Activated CD8-positive, alpha-beta memory T cell treated with anti-CD3 and anti-CD28 coated beads, Interleukin-2, amount 50 U/mL, for 1 hour (primary cell): ENCODE results near the gene NID2.

Experiments
- DNase-seq: peaks from one replicate; pipeline ENCODE4 v3.0.0-alpha.2; 2020; ENCODE audit errors: extremely low read depth

The NID2 gene, protein sequence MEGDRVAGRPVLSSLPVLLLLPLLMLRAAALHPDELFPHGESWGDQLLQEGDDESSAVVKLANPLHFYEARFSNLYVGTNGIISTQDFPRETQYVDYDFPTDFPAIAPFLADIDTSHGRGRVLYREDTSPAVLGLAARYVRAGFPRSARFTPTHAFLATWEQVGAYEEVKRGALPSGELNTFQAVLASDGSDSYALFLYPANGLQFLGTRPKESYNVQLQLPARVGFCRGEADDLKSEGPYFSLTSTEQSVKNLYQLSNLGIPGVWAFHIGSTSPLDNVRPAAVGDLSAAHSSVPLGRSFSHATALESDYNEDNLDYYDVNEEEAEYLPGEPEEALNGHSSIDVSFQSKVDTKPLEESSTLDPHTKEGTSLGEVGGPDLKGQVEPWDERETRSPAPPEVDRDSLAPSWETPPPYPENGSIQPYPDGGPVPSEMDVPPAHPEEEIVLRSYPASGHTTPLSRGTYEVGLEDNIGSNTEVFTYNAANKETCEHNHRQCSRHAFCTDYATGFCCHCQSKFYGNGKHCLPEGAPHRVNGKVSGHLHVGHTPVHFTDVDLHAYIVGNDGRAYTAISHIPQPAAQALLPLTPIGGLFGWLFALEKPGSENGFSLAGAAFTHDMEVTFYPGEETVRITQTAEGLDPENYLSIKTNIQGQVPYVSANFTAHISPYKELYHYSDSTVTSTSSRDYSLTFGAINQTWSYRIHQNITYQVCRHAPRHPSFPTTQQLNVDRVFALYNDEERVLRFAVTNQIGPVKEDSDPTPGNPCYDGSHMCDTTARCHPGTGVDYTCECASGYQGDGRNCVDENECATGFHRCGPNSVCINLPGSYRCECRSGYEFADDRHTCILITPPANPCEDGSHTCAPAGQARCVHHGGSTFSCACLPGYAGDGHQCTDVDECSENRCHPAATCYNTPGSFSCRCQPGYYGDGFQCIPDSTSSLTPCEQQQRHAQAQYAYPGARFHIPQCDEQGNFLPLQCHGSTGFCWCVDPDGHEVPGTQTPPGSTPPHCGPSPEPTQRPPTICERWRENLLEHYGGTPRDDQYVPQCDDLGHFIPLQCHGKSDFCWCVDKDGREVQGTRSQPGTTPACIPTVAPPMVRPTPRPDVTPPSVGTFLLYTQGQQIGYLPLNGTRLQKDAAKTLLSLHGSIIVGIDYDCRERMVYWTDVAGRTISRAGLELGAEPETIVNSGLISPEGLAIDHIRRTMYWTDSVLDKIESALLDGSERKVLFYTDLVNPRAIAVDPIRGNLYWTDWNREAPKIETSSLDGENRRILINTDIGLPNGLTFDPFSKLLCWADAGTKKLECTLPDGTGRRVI (N-terminal part only)

DNA sequence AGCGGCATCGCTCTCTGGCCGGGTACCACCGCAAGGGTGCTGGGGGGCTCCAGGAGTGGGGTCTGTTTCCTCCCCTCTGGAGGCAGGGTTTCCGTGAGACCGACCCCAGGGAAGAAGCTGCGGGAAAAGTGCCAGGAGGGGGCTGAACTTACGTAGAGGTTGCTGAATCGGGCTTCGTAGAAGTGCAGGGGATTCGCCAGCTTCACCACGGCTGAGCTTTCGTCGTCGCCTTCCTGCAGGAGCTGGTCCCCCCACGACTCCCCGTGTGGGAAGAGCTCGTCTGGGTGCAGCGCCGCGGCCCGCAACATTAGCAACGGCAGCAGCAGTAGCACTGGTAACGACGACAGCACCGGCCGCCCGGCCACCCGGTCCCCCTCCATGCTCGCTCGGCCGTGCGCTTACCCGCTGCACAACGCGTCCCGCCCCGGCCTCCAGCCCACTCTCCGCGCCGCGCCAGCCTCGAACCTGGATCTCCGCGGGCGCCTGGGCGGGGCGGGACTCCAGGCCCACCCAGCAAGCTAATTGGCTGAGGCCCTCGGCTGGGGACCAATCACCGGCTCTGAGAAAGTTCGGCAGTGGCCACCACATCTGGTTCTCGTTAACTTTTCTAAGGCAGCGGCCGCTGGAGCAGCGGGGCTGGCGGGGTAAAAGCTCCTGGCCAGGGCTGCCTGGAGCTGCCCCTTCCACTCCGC, at the start of gene NID2:
Gene NID2 (minus strand): TSS at position 445 of the 692 bp plus-strand sequence. CDS start 65 bp downstream, at position 380.
- no peak for DNase-seq

DNA sequence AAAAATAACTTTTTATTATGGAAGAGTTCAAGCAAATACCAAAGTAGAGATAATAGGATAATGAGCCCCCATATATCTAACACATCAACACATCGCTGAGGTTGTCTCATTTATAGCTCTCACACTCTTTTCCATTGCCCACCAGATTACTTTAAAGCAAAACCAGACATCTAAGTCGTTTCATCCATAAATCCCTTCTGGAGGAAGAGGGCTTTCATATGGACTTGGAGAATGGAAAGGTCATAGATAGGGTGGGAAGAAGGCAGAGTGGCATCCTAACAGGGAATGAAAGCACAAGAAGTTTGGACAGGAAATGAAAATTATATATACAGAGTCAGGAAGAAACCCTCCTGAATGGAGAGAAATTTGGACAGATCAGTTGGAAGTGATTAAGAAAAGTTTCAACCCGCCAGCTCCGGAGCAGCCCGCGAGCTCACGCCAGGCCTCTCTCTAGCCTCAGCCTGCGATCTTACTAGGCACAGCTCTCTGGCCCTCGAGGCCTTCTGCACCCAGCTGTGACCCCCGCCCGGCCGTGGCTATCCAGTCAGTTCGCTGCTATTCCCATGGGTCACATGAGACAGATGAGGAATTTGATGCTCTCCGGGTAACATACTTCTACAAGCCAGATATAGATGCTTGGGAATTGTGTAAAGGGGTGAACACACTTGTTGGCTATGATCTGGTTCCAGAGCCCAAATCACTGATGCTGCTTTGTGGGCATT, 48.4 kb upstream of the NID2 start:
- DNase-seq = no peak

DNA sequence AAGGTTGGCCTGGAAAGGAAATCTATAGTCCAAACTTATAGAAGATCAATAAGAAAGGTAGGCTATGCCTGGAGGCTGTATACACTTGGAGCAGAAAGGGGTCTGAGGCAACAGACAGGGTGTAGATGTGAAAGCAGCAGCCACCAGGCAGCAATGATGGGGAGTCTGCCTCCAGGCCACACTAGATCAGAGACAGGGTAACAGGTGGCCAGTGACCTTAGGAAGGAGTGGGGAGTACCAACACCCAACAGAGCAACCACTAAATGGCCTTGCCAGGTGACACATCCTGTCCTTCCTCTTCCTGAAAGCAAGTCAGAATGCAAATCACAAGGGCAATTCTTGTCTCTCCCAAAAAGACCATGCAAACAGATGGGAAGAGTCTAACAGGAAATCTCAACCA, 46.4 kb upstream of the NID2 start:
- no peak for DNase-seq

DNA sequence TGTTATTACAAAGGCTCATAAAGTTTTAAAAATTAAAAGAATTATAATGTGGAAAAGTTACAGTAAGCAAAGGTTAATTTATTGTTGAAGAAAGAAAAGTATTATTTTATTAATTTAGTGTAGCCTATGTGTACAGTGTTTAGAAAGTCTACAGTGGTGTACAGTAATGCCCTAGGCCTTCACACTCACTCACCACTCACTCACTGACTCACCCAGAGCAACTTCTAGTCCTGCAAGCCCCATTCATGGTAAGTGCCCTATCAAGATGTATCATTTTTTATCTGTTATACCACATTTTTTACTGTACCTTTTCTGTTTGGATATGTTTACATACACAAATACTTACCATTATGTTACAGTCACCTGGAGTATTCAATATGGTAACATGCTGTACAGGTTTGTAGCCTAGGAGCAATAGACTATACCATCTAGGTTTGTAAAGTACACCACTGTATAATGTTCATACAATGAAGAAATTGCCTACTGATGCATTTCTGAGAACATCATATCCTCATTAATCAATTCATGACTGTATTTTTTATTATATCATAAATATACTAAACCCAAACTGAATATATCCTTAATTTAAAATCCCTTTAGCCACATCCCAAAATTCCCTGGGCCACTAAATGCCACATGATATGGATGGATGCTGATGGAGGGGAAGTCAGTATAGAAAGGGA, 43.6 kb upstream of the NID2 start:
- DNase-seq = no peak

DNA sequence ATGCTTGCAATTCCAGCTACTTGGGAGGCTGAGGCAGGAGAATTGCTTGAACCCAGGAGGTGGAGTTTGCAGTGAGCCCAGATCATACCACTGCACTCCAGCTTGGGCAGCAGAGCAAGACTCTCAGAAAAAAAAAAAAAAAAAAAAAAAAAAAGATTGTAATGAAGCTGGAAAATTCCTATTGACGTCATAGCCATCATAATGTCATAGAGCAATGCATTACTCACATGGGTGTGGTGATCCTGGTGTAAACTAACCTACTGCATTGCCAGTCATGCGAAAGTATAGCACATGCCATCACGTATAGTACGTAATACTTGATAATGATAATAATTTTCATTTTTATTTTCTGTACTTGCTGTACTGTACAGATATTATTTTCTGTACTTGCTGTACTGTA, 42.7 kb upstream of the NID2 start:
- DNase-seq = no peak

DNA sequence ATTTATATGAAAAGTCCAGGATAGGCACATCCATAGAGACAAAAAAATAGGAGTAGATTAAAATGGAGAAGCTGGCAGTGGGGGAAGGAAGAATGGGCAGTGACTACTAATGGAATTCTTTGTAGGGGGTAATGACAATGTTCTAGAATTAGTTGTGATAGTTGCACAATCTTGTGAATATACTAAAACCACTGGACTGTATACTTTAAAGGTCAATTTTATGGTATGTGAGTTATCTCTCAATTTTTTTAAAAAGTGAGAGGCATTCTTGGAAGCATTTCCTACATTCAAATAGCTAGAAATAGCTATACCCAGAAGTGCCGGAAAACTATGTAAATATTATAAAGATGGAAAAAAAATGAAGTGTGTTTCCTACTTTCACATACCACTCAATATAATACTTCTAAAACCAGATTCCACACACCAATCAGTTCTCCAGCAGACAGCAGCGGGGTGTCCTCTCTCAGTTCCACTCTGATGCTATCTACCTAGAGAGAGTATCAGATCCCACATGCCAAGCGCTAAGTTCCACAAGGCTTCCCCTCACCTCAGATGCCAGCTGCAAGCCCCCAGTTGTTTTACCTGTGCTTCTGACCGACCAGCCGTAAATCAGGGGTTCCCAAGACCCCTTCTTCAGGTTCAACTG, 41.7 kb upstream of the NID2 start:
- DNase-seq = no peak

DNA sequence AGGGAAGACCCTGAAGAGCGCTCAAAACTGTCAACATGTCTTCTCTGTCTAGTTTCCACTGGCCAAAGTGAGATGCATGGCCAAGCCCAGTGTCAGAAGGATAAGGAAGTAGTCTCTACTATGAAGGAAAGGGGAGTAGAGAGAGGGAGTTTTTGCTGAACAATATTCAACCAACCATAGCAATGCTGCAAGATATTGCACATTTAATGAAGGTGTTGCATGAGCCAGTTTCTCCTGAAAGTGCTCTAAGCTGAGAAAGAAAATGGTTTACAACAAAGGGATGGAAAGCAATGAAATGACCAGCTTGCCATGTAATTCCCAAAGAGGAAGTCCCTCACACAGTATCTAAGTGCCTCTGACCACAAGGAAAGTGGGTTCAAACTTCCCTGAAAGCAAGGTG, 40.0 kb upstream of the NID2 start:
- no peak for DNase-seq

DNA sequence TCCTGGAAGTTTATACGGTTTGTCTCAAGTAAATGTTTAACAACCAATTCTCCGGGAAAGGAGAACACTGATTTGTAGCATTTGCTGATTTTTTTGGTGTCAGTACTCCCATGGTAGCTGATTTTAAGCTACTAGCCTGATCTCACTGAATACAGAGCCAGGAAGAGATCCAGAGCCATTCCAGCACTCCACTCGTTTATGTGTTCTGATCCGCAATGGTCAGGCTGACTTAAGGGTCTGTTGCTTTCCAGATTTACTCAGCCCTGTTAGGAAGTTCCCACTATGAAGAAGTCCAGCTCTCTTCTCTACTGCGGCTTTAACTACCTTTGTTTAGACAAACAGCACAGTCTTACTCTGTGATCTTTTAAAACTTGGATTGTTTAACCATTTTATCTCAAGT, 38.0 kb upstream of the NID2 start:
- DNase-seq = no peak

DNA sequence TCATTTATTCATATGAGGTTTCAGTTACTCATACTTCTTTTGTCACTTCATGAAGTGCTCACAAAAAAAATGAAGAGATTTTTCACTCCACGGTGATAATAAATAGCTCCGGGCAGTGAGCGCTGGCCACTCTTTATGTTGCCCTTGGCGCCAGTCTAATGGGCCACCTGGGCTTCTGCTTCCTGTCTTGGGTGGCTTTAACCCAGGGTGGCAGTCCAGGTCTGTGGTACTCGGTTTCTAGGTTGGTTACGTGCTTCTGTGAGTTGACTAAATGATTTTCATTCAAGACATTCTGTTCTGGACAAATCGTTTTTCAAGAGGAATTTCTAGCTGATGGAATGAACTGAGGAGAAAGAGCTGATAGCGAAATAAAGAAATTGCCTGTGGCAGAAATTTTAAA, 34.6 kb upstream of the NID2 start:
- DNase-seq = no peak

DNA sequence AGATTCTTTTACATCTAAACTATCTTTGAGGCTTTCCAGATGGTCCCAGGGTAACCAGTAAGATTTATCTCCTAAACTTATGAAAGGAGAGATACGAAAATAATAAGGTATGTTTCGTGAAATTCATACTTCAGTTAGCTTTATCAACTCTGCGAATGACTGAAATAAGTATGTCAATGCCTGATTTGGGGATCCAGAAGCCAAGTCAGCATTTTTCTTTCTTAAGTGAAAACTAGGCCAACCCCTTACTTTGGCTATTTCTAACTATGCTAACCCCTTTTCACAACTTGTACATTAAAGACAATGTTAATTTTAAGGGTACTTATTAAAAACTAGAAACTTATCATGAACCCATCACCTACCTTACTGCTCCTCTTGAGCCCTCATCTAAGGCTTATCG, 26.9 kb upstream of the NID2 start:
- DNase-seq = no peak

DNA sequence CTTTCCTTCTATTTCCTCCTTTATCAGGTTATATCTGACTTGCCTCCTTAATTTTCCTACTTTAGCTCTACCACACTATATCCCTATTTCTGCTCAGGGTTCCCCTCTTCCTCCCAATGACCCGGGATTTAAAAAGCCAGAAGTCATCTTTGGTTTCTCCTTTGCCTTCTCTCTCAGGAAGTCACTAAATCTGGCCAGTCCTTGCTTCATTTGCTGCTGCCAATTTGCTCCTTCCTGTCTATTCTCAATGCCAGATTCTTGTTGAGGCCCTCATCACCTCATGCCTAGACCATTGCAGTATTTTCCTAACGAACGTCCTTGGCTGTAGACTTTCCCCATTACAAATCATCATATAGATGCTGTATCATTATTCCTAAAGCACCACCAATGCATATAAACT, 26.5 kb upstream of the NID2 start:
- no peak for DNase-seq

DNA sequence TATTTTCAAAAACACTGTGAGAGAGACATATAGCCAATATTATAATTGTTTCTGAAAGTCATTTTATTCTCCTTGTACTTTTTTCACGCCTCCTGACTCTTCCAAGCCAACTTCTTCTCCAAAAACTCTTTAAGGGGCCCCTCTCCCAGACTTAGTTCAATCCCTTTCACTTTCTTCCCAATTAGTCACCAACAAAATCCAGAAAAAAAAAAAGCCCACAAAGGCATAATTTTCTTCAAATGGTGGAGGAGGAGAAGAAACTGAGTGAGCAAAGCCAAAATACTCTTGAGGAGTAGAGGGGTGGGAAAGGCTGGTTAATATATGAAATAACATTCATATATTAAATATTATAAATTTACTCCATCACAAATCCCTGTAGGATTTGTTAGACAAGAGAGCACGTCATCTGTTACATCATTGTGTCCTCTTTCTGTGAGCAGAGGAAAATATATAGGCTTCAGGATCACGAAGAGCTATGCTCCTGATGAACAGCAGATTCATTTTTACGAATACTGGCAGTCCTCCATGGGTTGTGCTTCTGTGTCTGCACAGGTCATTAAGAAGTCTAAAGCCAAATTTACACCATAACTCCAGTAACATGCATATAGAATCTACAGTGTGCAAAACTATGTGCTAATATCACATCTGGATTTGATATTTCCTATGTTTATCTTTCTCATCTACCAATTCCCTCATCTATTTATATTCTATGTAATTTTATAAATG, 25.9 kb upstream of the NID2 start:
- no peak for DNase-seq

DNA sequence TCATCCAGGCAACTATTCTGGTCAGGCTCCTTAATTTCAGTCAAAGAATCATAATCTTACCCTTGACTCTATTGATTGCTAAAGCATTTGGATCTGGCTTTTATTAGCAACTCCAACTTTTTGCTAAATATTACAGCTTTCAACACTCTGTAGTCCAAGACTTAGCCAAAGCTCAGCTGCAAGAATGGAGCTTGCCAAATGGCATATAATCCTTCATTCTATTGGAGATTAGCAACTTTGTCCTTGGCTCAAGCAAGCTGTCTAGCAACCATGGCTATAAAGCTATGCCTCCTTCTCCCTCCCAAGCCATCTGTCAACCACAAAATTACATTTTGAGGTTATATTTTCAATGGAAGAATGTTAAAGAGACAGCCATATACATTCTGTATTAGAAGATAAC, 23.1 kb upstream of the NID2 start:
- no peak for DNase-seq

DNA sequence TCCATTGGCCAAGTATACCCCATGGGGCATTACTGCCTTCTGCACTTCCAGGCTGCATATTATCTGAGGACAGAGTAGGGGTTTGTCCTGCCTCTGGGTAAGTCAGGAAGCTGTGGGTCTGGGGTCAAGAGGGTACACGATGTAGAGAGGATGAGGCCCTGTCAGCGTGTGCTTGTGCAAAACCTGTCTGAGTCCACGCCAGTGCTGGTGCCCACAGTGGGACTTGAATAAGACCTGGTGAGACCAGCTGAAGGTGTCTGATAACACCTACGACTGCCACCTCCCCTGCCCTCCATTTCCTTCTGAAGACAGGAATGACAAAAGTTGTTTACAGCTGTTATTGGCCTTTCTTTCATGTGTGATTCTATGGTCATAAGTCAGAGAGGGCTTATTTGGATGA, 22.1 kb upstream of the NID2 start:
- no peak for DNase-seq

DNA sequence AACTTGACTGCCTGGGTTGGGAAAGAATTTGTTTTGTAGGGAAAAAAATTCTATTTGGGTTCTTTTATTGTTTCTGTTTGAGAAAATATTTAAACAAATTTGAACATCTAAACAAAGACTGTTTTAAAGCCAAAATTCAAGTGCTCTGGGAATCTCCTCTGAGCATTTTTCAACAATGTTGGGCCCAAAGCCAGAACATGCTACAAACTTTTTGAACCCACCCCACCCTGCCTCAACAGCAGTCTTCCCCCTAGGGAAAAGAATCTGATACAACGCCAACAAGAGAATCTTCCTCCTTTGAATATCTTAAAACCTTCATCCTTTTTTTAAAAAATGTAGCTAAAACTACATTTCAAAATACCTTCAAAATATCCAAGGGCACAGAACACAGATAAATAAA, 20.4 kb upstream of the NID2 start:
- no peak for DNase-seq

DNA sequence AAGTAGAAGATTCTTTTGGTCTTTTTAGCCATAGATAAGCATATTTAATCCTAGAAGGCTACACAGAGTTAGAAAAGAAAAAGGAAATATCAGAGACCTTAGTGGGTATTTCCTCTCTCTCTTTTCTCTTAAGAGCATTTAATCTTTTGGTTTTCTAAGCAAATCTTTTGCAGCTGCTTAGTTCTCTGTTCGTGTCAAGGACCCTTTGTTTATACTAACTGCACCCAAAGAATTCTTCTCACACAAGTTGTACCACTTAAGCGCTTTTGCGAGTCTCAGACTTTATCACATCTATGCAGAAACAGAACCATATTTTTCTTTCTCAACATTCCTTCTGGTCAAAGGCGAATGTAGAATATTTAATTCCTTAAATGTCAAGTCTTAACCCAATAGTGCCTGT, 17.9 kb upstream of the NID2 start:
- DNase-seq = no peak

DNA sequence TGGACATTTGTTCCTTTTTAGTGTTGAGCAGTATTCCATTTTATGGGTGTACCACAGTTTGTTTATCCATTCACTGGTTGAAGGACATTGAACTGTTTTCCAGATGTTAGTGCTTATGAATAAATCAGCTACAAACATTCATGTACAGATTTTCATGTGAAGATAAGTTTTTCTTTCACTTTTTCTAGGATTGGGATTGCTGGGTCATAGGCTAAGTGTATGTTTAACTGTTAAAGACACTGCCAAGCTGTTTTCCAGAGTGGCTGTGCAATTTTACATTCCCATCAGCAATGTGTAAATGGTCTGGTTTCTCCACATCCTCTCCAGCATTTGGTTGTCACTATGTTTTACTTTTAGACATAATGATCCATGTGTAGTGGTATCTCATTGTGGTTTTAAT, 14.0 kb upstream of the NID2 start:
- no peak for DNase-seq

DNA sequence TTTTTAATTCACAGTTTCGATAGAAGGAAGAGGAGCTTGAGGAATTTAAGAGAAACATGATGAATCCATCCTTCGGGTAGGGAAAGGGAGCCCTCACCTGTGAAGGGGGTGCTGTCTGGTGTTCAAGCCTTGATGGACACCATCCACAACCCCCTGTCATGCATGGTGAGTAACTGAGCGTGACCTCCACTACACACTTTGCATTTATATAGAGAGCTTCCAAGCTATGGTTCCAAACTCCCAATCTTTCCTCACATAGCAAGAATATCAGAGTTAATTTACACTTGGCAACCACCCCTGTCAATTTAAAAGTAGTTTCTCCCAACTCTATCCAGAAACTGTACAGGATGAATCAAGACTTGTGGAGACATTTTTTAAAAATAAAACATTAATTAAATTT, 13.1 kb upstream of the NID2 start:
- DNase-seq = no peak
